SK-N-SH treated with all-trans-retinoic acid at 6 μM for 48 hours (cell line): ENCODE measurements around the gene NFXL1.

Experiments used
- ARNTL ChIP-seq: fragments of 450-650 bp; formaldehyde crosslinking; IDR thresholded peaks from 2 replicates; pipeline ENCODE4 v1.5.0; 2020; ENCODE audit warnings: low read depth, mild to moderate bottlenecking, moderate library complexity, borderline replicate concordance
- BACH2 ChIP-seq: fragments of 250-450 bp; sonication (Bioruptor Pico); IDR thresholded peaks from 2 replicates; pipeline ENCODE4 v1.9.0; 2021; ENCODE audit warnings: mild to moderate bottlenecking, borderline replicate concordance
- ZFP3 ChIP-seq: fragments of 250-450 bp; sonication (Bioruptor Pico); IDR thresholded peaks from 2 replicates; pipeline ENCODE4 v1.5.0; 2020; ENCODE audit warnings: mild to moderate bottlenecking, moderate library complexity
- ZNF70 ChIP-seq: fragments of 450-650 bp; formaldehyde crosslinking; IDR thresholded peaks from 2 replicates; pipeline ENCODE4 v1.5.0; 2020; ENCODE audit warnings: mild to moderate bottlenecking, moderate library complexity
- TF ChIP-seq, protein P1 (sequence below): fragments of 250-450 bp; sonication (Bioruptor Pico); IDR thresholded peaks from 2 replicates; pipeline ENCODE4 v1.8.0; 2020; ENCODE audit warnings: mild to moderate bottlenecking, moderate library complexity, borderline replicate concordance

DNA sequence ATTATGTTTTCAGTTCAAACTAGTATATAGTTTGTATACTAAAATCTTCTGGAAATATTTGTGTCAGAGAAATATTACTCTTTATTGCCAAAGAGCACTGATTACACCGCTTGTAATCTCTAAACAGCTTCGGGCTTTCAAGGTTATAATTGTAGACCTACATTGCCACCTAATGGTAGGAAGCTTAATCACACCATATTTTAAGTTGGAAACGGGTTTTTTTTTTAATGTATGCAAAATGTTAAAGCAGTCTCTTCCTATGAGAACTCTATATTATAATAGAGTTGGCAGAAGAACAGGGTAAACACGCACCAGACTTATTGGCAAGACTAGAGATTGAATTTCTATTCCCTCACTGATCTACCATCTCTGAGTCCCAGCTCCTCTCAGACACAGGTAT is 19.5 kb upstream of the NFXL1 start:
- TF ChIP-seq ZNF70 (CRISPR knock-in tag) = no peak
- no peak for TF ChIP-seq ZFP3 (CRISPR knock-in tag)
- no peak for TF ChIP-seq ARNTL (CRISPR knock-in tag)
- TF ChIP-seq, protein P1, sequence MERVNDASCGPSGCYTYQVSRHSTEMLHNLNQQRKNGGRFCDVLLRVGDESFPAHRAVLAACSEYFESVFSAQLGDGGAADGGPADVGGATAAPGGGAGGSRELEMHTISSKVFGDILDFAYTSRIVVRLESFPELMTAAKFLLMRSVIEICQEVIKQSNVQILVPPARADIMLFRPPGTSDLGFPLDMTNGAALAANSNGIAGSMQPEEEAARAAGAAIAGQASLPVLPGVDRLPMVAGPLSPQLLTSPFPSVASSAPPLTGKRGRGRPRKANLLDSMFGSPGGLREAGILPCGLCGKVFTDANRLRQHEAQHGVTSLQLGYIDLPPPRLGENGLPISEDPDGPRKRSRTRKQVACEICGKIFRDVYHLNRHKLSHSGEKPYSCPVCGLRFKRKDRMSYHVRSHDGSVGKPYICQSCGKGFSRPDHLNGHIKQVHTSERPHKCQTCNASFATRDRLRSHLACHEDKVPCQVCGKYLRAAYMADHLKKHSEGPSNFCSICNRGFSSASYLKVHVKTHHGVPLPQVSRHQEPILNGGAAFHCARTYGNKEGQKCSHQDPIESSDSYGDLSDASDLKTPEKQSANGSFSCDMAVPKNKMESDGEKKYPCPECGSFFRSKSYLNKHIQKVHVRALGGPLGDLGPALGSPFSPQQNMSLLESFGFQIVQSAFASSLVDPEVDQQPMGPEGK (CRISPR knock-in tag) = no peak
- no peak for TF ChIP-seq BACH2 (CRISPR knock-in tag)
